ENCODE measurements around the gene GLT6D1.

GRCh38 chr9:135592625-135593024 lies 46.7 kb downstream of the GLT6D1 start:
- no peak for TF ChIP-seq CTCF (IDR thresholded peaks at IDR 0.05)
- TF ChIP-seq POLR2A (IDR thresholded peaks at IDR 0.05), result no peak
- TF ChIP-seq EP300 (IDR thresholded peaks at IDR 0.05), result no peak
